ENCODE measurements around the gene MTURN. TPM values are rescaled to one million over a fixed set of nuclear protein-coding genes. Genes with fewer than 3 reads are reported as not detected.

Gene MTURN
- total RNA-seq, 2 donors from 2014 or later: 19.8 to 34.5 TPM

- 92 to 96% methylated on average over 6 of the region's 6 CpGs for WGBS, 2 donors
- Histone ChIP-seq H3K4me3 (no peak overlapping the region), H3K27ac (no peak overlapping the region), H3K36me3 (replicated peaks in 1 of 2; ENCODE audit: insufficient read depth in 1 of 2, low read depth in 2 of 2) (no peaks in the 10 kb centered on the region), H3K27me3 (no peaks in the 10 kb centered on the region), H3K4me1 (peaks cover 51% of the 10 kb centered on the region), H3K9me3 (no peaks in the 10 kb centered on the region)
- DNase-seq (no peak), ATAC-seq (no peak)
- no peak for TF ChIP-seq POLR2A (IDR thresholded peaks at IDR 0.05)
- TF ChIP-seq, protein P1, sequence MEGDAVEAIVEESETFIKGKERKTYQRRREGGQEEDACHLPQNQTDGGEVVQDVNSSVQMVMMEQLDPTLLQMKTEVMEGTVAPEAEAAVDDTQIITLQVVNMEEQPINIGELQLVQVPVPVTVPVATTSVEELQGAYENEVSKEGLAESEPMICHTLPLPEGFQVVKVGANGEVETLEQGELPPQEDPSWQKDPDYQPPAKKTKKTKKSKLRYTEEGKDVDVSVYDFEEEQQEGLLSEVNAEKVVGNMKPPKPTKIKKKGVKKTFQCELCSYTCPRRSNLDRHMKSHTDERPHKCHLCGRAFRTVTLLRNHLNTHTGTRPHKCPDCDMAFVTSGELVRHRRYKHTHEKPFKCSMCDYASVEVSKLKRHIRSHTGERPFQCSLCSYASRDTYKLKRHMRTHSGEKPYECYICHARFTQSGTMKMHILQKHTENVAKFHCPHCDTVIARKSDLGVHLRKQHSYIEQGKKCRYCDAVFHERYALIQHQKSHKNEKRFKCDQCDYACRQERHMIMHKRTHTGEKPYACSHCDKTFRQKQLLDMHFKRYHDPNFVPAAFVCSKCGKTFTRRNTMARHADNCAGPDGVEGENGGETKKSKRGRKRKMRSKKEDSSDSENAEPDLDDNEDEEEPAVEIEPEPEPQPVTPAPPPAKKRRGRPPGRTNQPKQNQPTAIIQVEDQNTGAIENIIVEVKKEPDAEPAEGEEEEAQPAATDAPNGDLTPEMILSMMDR (IDR thresholded peaks at IDR 0.05): no peak
- intact Hi-C loops (cut with DNase I): no loop called here
Observed at GRCh38 chr7:30181211-30181610, 46.4 kb downstream of the MTURN start.

GRCh38 chr7:30181736-30182522 lies 47.1 kb downstream of the MTURN start:
- H3K27me3 ChIP-seq: no peaks in the 10 kb centered on the region
- peaks cover 51% of the 10 kb centered on the region for H3K4me1 ChIP-seq
- no peak for TF ChIP-seq POLR2A (IDR thresholded peaks at IDR 0.05)
- TF ChIP-seq, protein P1 (IDR thresholded peaks at IDR 0.05): no peak
- intact Hi-C loops (cut with DNase I): no loop called here
- DNase-seq (peak; percentile 39 to 53 (median 48)), ATAC-seq (no peak)
- no peaks in the 10 kb centered on the region for H3K9me3 ChIP-seq
- peak overlapping the region in 2 of 4 donors; percentile 28 to 35 for H3K27ac ChIP-seq
- H3K36me3 ChIP-seq (replicated peaks in 1 of 2; ENCODE audit: insufficient read depth in 1 of 2, low read depth in 2 of 2): no peaks in the 10 kb centered on the region
- 64 to 67% methylated on average over 7 of the region's 7 CpGs for WGBS, 2 donors
- no peak overlapping the region for H3K4me3 ChIP-seq

- peak overlapping the region in 1 of 4 donors; percentile 77 for H3K27ac ChIP-seq
Observed at GRCh38 chr7:30182814-30183213, 48.0 kb downstream of the MTURN start.

DNA sequence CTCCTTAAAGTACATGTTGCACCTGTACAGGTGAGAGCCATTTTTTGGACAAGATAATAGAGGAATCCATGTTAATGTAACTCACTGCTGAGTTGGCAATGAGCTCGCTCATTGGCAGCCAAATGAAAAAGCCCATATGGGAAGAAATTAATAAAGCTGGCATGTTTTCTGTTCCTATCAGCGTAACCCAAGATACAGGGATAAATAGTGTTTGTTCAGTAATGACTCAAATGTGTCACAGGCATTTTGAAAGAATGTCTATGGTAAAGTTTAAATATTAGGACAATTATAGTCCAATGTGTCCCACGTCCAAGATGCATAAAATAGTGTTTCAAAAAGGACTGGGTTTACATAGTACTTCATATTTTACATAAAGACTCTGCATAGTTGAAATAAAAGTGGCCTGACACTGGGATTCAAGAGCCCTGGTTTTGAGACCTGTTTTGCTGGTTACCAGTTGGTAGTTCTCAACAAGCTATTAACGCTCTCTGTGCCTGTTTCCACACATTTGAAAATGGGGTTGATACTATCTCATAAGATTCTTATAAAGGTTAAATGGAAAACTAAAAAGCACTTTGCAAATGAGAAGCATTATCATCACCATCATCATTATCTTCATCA lies 49.1 kb downstream of the MTURN start:
- ATAC-seq (peak; percentile 31), DNase-seq (no peak)
- intact Hi-C loops (cut with DNase I): no loop called here
- H3K27ac ChIP-seq: peak overlapping the region; percentile 73 to 83 (median 76)
- H3K36me3 ChIP-seq (replicated peaks in 1 of 2; ENCODE audit: insufficient read depth in 1 of 2, low read depth in 2 of 2): no peaks in the 10 kb centered on the region
- H3K4me1 ChIP-seq: peaks cover 43% of the 10 kb centered on the region
- 33% methylated on average over 4 of the region's 4 CpGs for WGBS, 2 donors
- no peaks in the 10 kb centered on the region for H3K9me3 ChIP-seq
- H3K4me3 ChIP-seq: no peak overlapping the region
- H3K27me3 ChIP-seq: no peaks in the 10 kb centered on the region
- TF ChIP-seq, protein P1 (IDR thresholded peaks at IDR 0.05): no peak
- no peak for TF ChIP-seq POLR2A (IDR thresholded peaks at IDR 0.05)

More at GRCh38 chr7:30182814-30183213, 48.0 kb downstream of the MTURN start:
- intact Hi-C loops (cut with DNase I): no loop called here
- DNase-seq (no peak), ATAC-seq (no peak)
- Histone ChIP-seq H3K36me3 (replicated peaks in 1 of 2; ENCODE audit: insufficient read depth in 1 of 2, low read depth in 2 of 2) (no peaks in the 10 kb centered on the region), H3K4me3 (no peak overlapping the region), H3K4me1 (peaks cover 51% of the 10 kb centered on the region), H3K27me3 (no peaks in the 10 kb centered on the region), H3K9me3 (no peaks in the 10 kb centered on the region)
- no peak for TF ChIP-seq POLR2A (IDR thresholded peaks at IDR 0.05)
- TF ChIP-seq, protein P1 (IDR thresholded peaks at IDR 0.05): no peak
- WGBS, 2 donors: 91 to 93% methylated on average over 2 of the region's 2 CpGs
